NCI-H460 (cell line): ENCODE results near the gene ZNF891. TPM values are rescaled to one million over a fixed set of nuclear protein-coding genes. Genes with fewer than 3 reads are reported as not detected.

ENCODE experiments used
- DNase-seq: peaks from one replicate; pipeline ENCODE4 v3.0.0-alpha.2; 2016; ENCODE audit warnings: low read depth; ENCODE audit errors: extremely low read depth
- total RNA-seq: library from RNA; depleted of rRNA; stranded (reverse); fragments of >200 nt; shearing (Covaris generic); gene quantifications from 2 replicates; pipeline ENCODE4 v1.2.3, GENCODE V29; 2014; rRNA removed

The ZNF891 gene
- total RNA-seq, 1 experiment from 2014 or later = 3.6 TPM

DNA sequence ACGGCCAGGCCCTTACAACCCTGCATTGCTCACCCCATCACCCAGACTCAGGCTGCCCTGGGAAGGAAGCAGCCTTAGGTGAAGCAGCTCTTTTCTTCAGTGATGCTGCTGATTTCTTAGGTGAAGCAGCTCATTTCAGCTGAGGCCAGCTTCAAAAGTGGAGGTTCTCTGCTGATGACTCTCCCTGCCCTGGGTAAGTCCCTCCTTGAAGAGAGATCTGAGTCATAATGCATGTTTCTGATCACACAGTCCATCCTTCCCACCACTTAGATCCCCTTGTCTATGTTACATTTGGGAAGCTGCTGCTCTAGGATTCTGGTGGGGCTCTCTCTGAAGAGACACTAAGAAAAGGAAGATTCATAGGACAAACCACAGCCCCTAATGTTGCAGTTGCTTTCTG is 66.5 kb downstream of the ZNF891 start:
- no peak for DNase-seq

- no peak for DNase-seq
These were observed 68.1 kb downstream of the ZNF891 start for GRCh38 chr12:133061954-133062353.

DNA sequence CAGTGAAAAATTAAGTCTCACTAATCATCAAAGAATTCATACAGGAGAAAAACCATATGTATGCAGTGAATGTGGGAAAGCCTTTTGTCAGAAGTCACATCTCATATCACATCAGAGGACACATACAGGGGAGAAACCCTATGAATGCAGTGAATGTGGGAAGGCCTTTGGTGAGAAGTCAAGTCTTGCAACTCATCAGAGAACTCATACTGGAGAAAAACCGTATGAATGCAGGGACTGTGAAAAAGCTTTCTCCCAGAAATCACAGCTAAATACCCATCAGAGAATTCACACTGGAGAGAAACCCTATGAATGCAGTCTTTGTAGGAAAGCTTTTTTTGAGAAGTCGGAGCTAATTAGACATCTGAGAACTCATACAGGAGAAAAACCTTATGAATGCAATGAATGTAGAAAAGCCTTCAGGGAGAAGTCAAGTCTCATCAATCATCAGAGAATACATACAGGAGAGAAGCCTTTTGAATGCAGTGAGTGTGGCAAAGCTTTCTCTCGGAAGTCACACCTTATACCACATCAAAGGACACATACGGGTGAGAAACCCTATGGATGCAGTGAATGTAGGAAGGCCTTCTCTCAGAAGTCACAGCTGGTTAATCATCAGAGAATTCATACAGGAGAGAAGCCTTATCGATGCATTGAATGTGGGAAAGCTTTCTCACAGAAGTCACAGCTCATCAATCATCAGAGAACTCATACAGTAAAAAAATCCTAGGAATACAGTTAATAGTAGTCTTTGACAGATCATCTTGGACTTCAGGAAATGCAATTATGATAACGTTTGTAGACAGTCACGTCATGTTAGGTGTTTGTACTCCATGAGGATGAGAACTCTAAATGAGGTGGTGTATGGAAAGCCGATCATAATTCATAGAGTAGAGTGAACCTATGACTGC is 71.6 kb downstream of the ZNF891 start:
- no peak for DNase-seq

DNA sequence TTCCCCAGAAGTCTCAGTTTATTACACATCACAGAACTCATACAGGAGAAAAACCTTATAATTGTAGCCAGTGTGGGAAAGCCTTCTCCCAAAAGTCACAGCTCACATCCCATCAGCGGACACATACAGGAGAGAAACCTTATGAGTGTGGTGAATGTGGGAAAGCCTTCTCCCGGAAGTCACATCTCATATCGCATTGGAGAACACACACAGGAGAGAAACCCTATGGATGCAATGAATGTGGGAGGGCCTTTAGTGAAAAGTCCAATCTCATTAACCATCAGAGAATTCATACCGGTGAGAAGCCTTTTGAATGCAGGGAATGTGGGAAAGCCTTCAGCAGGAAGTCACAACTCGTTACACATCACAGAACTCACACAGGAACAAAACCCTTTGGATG is 72.6 kb downstream of the ZNF891 start:
- DNase-seq = no peak

Other genes with a start within 250 kb of the ZNF891 start
- 17.3 and 20.7 TPM in 2 replicates for gene CHFR, start 242.7 kb downstream of the ZNF891 start, total RNA-seq
- 12.6 and 17.3 TPM in 2 replicates for gene ZNF605, start 174.0 kb downstream of the ZNF891 start, total RNA-seq
- 11.5 and 14.4 TPM in 2 replicates for gene ZNF26, start 143.9 kb downstream of the ZNF891 start, total RNA-seq
- gene ZNF84, start 92.8 kb downstream of the ZNF891 start, total RNA-seq = 26.8 and 41.2 TPM in 2 replicates
- 32.6 and 43.6 TPM in 2 replicates for gene ZNF140, start 49.4 kb downstream of the ZNF891 start, total RNA-seq
- gene ZNF10, start 353 bp upstream of the ZNF891 start, total RNA-seq = 5.3 and 5.8 TPM in 2 replicates
- 22.3 and 25.9 TPM in 2 replicates for gene ZNF268, start 51.2 kb upstream of the ZNF891 start, total RNA-seq
- gene ANHX, start 105.6 kb upstream of the ZNF891 start, total RNA-seq = not detected in 2 replicates